ENCODE data around the gene LIFR. TPM values are rescaled to one million over a fixed set of nuclear protein-coding genes. Genes with fewer than 3 reads are reported as not detected.

The LIFR gene
- total and polyA plus RNA-seq, 2 donors (not counting 1 experiment from before 2014, with no cell fraction given), result 43.6 to 65.1 TPM

GRCh38 chr5:38467353-38468040, 88.9 kb downstream of the LIFR start:
- TF ChIP-seq EZH2 (IDR thresholded peaks at IDR 0.05; ENCODE audit: low read length, missing control alignments) (no peak), CTCF (conservative IDR thresholded peaks at IDR 0.05 in 1 of 2, IDR thresholded peaks at IDR 0.05 in 1 of 2; ENCODE audit: low read depth in 1 of 2, low read length in 2 of 2) (no peak)
- H3K9ac ChIP-seq (ENCODE audit: insufficient read depth, low read length), result peak overlapping the region; percentile 58
- H3K4me3 ChIP-seq (replicated peaks in 1 of 4; ENCODE audit: control extremely low read depth in 1 of 4, insufficient read depth in 1 of 4, low read depth in 3 of 4, low read length in 4 of 4), result peak overlapping the region; percentile 7 to 28 (median 16)
- H3K36me3 ChIP-seq (ENCODE audit: control insufficient read depth, insufficient read depth, low read length), result no peaks in the 10 kb centered on the region
- no peaks in the 10 kb centered on the region for H3K9me3 ChIP-seq (ENCODE audit: control insufficient read depth, insufficient read depth, low read depth, low read length)
- no peaks in the 10 kb centered on the region for H4K20me1 ChIP-seq (ENCODE audit: control insufficient read depth, extremely low read depth, insufficient read depth, low read length)
- H3K4me2 ChIP-seq (ENCODE audit: extremely low read depth, insufficient read depth, low read length), result peak overlapping the region; percentile 78
- peak overlapping the region; percentile 15 for H2AFZ ChIP-seq (ENCODE audit: low read length)
- no peaks in the 10 kb centered on the region for H3K27me3 ChIP-seq (ENCODE audit: control insufficient read depth, insufficient read depth, low read length)
- H3K4me1 ChIP-seq (ENCODE audit: control insufficient read depth, extremely low read depth, insufficient read depth, low read length), result peaks cover 56% of the 10 kb centered on the region
- H3K79me2 ChIP-seq (ENCODE audit: control insufficient read depth, insufficient read depth, low read length), result no peaks in the 10 kb centered on the region
- H3K27ac ChIP-seq (ENCODE audit: insufficient read depth, low read length), result peak overlapping the region; percentile 92
- DNase-seq (ENCODE audit: low read depth in 2 of 2), result peak; percentile 66 to 84

DNA sequence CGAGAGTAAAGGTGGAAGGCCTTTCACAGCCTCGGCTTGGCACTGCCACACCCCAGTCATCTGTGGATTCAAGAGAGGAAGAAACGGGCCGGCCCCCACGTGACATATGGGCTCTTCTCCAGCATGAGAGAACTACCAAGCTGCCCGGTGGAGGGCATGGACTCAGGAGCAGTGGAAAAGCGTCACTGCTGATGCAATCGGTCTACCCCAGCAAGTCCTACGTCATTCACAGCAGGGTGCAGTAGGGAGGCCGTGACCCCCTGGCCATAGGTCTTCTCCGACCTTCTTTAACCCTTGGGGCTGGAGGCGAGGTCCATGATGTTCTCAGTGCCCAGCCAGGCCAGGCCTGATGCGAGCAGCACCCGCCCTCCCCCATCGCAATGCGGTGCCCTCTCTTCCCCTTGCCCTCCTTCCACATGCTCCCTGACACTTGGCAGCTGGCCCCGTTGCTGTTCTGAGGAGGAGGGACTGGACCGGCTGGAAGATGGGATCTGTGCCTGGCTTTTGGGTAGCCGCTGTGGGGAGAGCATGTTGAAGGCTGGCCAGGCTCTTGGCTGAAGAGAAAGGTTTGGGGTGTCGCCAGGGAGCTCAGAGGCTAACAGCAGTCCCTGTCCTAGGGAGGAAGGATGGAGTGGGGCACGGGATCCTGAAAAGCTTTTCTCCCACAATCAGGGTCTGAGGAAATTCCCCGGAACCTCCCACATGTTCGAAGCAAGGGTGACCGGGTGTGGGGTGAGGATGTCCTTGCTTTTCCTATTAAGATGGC, 89.8 kb downstream of the LIFR start:
- Histone ChIP-seq H3K79me2 (ENCODE audit: control insufficient read depth, insufficient read depth, low read length) (no peaks in the 10 kb centered on the region), H3K9me3 (ENCODE audit: control insufficient read depth, insufficient read depth, low read depth, low read length) (no peaks in the 10 kb centered on the region), H2AFZ (ENCODE audit: low read length) (no peak overlapping the region), H3K9ac (ENCODE audit: insufficient read depth, low read length) (peak overlapping the region; percentile 39), H3K36me3 (ENCODE audit: control insufficient read depth, insufficient read depth, low read length) (no peaks in the 10 kb centered on the region), H3K27me3 (ENCODE audit: control insufficient read depth, insufficient read depth, low read length) (no peaks in the 10 kb centered on the region), H3K4me3 (replicated peaks in 1 of 4; ENCODE audit: control extremely low read depth in 1 of 4, insufficient read depth in 1 of 4, low read depth in 3 of 4, low read length in 4 of 4) (no peak overlapping the region), H3K4me1 (ENCODE audit: control insufficient read depth, extremely low read depth, insufficient read depth, low read length) (peaks cover 57% of the 10 kb centered on the region), H3K27ac (ENCODE audit: insufficient read depth, low read length) (peak overlapping the region; percentile 92), H3K4me2 (ENCODE audit: extremely low read depth, insufficient read depth, low read length) (peak overlapping the region; percentile 78), H4K20me1 (ENCODE audit: control insufficient read depth, extremely low read depth, insufficient read depth, low read length) (no peaks in the 10 kb centered on the region)
- peak in 1 of 2 donors; percentile 98 for DNase-seq (ENCODE audit: low read depth in 2 of 2)
- TF ChIP-seq EZH2 (IDR thresholded peaks at IDR 0.05; ENCODE audit: low read length, missing control alignments), result no peak
- TF ChIP-seq CTCF (conservative IDR thresholded peaks at IDR 0.05 in 1 of 2, IDR thresholded peaks at IDR 0.05 in 1 of 2; ENCODE audit: low read depth in 1 of 2, low read length in 2 of 2), result no peak

DNA sequence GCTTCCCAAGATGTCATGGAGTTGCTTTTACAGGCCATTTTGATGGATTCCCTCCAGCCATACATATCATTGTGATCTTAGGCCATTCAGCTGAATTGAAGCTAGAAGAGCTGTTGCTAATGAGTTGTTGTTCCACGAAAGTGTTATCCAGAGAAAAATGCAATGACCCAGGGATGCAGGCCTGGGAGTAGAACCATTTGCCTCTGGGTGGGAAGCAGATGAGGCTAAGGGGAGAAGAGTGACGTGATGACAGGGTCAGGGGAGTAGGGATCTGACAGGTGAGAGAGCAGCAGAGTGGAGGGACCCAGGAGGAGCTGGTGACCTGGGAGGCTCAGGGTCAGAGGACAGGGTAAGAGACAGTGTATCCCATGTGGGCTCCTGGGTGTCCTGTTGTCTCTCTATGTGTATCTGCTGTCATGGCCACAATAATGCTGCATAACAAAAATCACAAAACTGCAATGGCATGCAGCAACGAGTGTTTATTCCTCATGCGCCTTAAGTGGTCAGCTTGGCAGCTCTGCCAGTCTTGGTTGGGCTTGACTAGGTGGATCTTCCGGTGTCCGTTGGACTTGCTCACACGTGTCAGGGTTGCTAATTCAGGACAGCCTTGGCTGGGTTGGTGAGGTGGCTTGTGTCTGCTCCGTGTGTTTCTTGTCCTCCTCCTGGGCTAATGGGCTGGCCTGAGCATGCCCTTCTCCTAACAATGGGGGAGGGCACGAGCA, 90.6 kb downstream of the LIFR start:
- Histone ChIP-seq H3K27me3 (ENCODE audit: control insufficient read depth, insufficient read depth, low read length) (no peaks in the 10 kb centered on the region), H2AFZ (ENCODE audit: low read length) (no peak overlapping the region), H3K4me1 (ENCODE audit: control insufficient read depth, extremely low read depth, insufficient read depth, low read length) (peaks cover 57% of the 10 kb centered on the region), H4K20me1 (ENCODE audit: control insufficient read depth, extremely low read depth, insufficient read depth, low read length) (no peaks in the 10 kb centered on the region), H3K9ac (ENCODE audit: insufficient read depth, low read length) (no peak overlapping the region), H3K4me3 (replicated peaks in 1 of 4; ENCODE audit: control extremely low read depth in 1 of 4, insufficient read depth in 1 of 4, low read depth in 3 of 4, low read length in 4 of 4) (no peak overlapping the region), H3K4me2 (ENCODE audit: extremely low read depth, insufficient read depth, low read length) (peak overlapping the region; percentile 51), H3K79me2 (ENCODE audit: control insufficient read depth, insufficient read depth, low read length) (no peaks in the 10 kb centered on the region), H3K36me3 (ENCODE audit: control insufficient read depth, insufficient read depth, low read length) (no peaks in the 10 kb centered on the region), H3K9me3 (ENCODE audit: control insufficient read depth, insufficient read depth, low read depth, low read length) (no peaks in the 10 kb centered on the region), H3K27ac (ENCODE audit: insufficient read depth, low read length) (peak overlapping the region; percentile 92)
- TF ChIP-seq CTCF (conservative IDR thresholded peaks at IDR 0.05 in 1 of 2, IDR thresholded peaks at IDR 0.05 in 1 of 2; ENCODE audit: low read depth in 1 of 2, low read length in 2 of 2), result no peak
- TF ChIP-seq EZH2 (IDR thresholded peaks at IDR 0.05; ENCODE audit: low read length, missing control alignments), result no peak
- no peak for DNase-seq (ENCODE audit: low read depth in 2 of 2)
